Measurements from ENCODE around the gene ADAD1. TPM values are rescaled to one million over a fixed set of nuclear protein-coding genes. Genes with fewer than 3 reads are reported as not detected.

The ADAD1 gene
- total RNA-seq, 4 donors from 2014 or later, result not detected

DNA sequence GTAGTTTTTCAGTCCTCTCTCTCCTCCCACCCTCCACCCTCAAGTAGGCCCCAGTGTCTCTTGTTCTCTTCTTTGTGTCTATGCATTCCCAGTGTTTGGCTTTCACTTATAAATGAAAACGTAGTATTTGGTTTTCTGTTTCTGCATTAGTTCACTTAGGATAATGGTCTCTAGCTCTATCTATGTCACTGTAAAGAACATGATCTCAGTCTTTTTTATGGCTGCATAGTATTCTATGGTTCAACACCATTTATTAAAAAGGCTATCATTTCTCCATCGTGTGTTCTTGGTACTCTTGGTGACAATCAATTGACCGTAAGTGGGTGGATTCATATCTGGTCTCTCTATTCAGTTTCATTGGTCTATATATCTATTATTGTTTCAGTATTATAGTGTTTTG is 96.4 kb downstream of the ADAD1 start:
- H3K4me3 ChIP-seq, result no peak overlapping the region
- TF ChIP-seq POLR2A (IDR thresholded peaks at IDR 0.05) (no peak), POLR2AphosphoS5 (IDR thresholded peaks at IDR 0.05) (no peak), EP300 (IDR thresholded peaks at IDR 0.05) (no peak)
- TF ChIP-seq, protein P1, sequence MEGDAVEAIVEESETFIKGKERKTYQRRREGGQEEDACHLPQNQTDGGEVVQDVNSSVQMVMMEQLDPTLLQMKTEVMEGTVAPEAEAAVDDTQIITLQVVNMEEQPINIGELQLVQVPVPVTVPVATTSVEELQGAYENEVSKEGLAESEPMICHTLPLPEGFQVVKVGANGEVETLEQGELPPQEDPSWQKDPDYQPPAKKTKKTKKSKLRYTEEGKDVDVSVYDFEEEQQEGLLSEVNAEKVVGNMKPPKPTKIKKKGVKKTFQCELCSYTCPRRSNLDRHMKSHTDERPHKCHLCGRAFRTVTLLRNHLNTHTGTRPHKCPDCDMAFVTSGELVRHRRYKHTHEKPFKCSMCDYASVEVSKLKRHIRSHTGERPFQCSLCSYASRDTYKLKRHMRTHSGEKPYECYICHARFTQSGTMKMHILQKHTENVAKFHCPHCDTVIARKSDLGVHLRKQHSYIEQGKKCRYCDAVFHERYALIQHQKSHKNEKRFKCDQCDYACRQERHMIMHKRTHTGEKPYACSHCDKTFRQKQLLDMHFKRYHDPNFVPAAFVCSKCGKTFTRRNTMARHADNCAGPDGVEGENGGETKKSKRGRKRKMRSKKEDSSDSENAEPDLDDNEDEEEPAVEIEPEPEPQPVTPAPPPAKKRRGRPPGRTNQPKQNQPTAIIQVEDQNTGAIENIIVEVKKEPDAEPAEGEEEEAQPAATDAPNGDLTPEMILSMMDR (IDR thresholded peaks at IDR 0.05), result no peak
- no peaks in the 10 kb centered on the region for H3K36me3 ChIP-seq
- whole genome bisulfite sequencing, 2 donors (ENCODE audit: low coverage in 1 of 2), result 86 to 91% methylated on average over 3 of the region's 3 CpGs
- H3K4me1 ChIP-seq, result no peaks in the 10 kb centered on the region
- no peak for ATAC-seq
- no peaks in the 10 kb centered on the region for H3K27me3 ChIP-seq
- no peak overlapping the region for H3K27ac ChIP-seq
- H3K9me3 ChIP-seq, result no peaks in the 10 kb centered on the region

DNA sequence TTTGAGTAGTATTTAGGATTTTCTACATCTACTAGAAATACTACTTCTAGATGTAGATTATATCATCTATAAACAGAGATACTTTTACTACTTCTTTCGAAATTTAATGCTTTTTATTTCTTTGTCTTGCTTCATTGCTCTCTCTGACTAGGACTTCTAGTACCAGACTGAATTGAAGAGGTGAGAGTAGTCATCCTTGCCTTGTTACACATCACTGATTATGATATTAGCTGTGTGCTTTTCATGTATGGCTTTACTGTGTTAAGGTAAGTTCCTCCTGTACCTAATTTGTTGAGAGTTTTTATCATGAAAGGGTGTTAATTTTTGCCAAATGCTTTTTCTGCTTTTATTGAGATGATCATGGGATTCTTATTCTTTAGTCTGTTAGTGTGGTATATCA is 97.3 kb downstream of the ADAD1 start:
- H3K36me3 ChIP-seq, result no peaks in the 10 kb centered on the region
- no peak overlapping the region for H3K27ac ChIP-seq
- TF ChIP-seq POLR2A (IDR thresholded peaks at IDR 0.05), result no peak
- 53 to 70% methylated on average over 1 of the region's 1 CpG for WGBS, 2 donors (ENCODE audit: low coverage in 1 of 2)
- no peaks in the 10 kb centered on the region for H3K9me3 ChIP-seq
- H3K27me3 ChIP-seq, result no peaks in the 10 kb centered on the region
- no peak overlapping the region for H3K4me3 ChIP-seq
- ATAC-seq, result no peak
- no peaks in the 10 kb centered on the region for H3K4me1 ChIP-seq

DNA sequence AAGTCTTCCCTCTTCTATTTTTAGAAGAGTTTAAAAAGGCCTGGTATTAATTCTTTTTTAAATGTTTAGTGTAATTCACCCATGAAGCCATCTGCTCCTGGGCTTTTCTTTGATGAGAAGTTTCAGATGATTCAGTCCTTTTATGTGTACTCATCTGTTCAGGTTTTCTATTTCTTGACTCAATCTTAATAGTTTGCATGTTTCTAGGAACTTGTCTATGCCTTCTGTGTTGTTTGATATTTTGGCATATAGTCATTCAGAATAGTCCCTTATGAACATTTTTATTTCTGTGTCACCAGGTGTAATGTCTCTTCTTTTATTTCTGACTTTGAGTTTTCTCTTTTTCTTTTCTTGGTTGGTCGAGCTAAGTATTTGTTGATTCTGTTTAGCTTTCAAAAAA is 97.9 kb downstream of the ADAD1 start:
- WGBS, 2 donors (ENCODE audit: low coverage in 1 of 2), result 75 to 100% methylated on average over 1 of the region's 1 CpG
- no peaks in the 10 kb centered on the region for H3K9me3 ChIP-seq
- H3K27me3 ChIP-seq, result no peaks in the 10 kb centered on the region
- H3K4me1 ChIP-seq, result no peaks in the 10 kb centered on the region
- no peak for ATAC-seq
- H3K4me3 ChIP-seq, result no peak overlapping the region
- H3K36me3 ChIP-seq, result no peaks in the 10 kb centered on the region
- no peak for TF ChIP-seq POLR2A (IDR thresholded peaks at IDR 0.05)
- no peak for TF ChIP-seq POLR2AphosphoS5 (IDR thresholded peaks at IDR 0.05)
- TF ChIP-seq, protein P1 (IDR thresholded peaks at IDR 0.05), result no peak
- no peak for TF ChIP-seq EP300 (IDR thresholded peaks at IDR 0.05)
- H3K27ac ChIP-seq, result no peak overlapping the region

Other genes starting within 250 kb of the ADAD1 start
- 100 to 1,000 TPM in 2 of 4 donors, 10 to 100 TPM in 2; 74.6 to 183 (median 107) TPM for gene BLTP1, start 226.7 kb upstream of the ADAD1 start, total RNA-seq
- not detected for gene IL2, start 77.7 kb downstream of the ADAD1 start, total RNA-seq
- under 1 TPM in 1 of 4 donors, not detected in 3; 0.12 TPM for gene IL21, start 242.1 kb downstream of the ADAD1 start, total RNA-seq